ENCODE data around the gene SLC11A1.

The SLC11A1 gene

GRCh38 chr2:218381916-218382366, at the start of gene SLC11A1:
Gene SLC11A1, plus strand, starts transcription at chr2:218382273. Its CDS starts 96 bp downstream, at chr2:218382369.
- peak in 20 of 58 donors; percentile 15 to 70 (median 34) for DNase-seq

GRCh38 chr2:218332288-218332687, 49.8 kb upstream of the SLC11A1 start:
- no peak for DNase-seq

DNA sequence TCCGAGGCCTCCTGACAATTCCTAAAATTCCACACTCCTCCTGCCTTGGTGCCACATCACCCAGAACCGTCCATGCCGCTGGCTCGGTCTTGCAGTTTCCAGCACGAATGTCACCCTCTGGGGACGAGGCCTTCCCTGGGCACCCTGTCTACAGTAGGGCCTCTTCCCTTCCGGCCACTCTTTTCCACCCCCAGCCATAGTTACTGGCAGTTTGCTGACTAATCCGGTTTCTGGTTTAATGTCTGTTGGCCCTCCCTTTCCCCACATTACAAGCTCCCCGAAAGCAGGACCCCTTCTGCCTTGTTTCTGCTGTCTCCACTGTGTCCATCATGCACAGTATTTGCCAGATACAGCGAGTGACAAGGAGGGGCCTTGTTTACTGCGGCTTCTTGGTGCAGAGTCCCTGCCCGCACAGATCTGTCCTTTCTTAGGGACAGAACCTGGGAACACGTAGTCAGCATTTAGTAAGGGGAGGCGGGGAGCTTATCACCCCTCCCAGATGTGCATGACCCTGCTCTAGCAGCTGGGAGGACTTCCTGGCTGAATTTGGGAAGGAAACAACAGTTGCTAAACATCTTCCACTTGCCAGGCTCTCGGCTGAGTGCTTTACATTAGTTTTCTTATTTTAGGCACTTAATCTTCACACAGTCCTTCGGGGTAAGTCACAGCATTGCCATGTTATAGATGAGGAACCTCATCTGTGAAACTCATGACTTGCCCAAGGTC, 49.0 kb upstream of the SLC11A1 start:
- DNase-seq, result peak in 3 of 58 donors; percentile 17 to 55 (median 30)

- DNase-seq, result no peak
Measured at GRCh38 chr2:218334531-218334930, 47.5 kb upstream of the SLC11A1 start.

DNA sequence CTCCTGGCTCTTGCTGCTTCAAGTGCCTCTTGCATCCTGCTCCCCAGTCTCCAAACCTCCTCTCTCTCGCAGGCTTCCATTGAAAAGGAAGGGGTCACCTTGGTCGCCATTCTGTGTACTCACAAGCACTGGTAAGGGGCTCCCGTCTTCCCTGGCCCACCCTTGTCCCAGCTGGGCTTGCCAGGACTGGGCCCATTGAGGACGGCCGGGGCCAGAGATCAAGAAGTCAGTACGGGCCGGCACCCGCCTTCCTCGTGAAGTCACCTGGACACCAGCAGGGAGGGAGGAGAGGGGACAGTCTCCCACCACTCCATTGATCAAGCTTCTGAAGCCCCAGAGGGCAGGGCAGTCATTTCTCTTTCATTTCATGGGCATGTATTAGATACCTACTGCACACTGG, 41.4 kb upstream of the SLC11A1 start:
- DNase-seq, result no peak

DNA sequence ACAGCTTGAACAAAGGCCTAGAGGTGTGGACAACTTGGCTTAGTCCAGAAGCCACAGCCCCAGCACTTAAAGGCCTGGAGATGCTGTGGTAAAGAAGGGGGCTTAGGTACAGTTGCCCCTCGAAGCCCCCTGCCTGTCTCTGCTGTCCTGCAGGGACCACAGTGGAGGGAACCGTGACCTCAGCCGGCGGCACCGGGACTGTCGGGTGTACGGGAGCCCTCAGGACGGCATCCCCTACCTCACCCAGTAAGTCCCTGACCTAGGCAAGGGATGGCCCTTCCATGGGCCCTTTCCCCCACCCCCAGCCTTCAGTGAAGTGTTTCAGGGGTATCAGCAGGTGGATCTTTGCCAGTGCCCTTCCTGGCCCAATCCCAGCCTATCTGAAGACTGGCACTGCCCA, 40.7 kb upstream of the SLC11A1 start:
- DNase-seq, result no peak

GRCh38 chr2:218342837-218343236, 39.2 kb upstream of the SLC11A1 start:
- no peak for DNase-seq

DNA sequence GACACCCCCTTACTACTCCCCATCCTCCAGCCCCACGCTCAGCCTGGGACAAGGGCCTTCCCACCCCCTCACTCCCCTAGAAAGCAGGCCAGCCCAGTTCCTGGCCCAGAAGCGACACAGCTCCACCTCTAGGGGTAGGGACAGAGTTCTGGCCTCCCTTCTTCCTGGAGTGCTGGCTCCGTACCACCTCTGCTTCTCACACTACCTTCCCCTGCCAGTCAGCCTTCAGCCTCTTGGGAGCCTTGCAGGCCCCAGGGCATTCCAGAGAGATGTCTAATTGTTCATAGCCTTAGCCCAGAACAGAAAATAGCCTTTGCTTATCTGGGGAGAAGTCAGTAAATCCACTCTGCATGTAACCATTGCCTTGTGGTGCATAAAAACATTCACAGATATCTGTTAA, 38.5 kb upstream of the SLC11A1 start:
- DNase-seq, result no peak

- DNase-seq, result no peak
Measured at GRCh38 chr2:218344090-218344754, 37.9 kb upstream of the SLC11A1 start.

- DNase-seq, result no peak
Measured at GRCh38 chr2:218344755-218345417, 37.2 kb upstream of the SLC11A1 start.

DNA sequence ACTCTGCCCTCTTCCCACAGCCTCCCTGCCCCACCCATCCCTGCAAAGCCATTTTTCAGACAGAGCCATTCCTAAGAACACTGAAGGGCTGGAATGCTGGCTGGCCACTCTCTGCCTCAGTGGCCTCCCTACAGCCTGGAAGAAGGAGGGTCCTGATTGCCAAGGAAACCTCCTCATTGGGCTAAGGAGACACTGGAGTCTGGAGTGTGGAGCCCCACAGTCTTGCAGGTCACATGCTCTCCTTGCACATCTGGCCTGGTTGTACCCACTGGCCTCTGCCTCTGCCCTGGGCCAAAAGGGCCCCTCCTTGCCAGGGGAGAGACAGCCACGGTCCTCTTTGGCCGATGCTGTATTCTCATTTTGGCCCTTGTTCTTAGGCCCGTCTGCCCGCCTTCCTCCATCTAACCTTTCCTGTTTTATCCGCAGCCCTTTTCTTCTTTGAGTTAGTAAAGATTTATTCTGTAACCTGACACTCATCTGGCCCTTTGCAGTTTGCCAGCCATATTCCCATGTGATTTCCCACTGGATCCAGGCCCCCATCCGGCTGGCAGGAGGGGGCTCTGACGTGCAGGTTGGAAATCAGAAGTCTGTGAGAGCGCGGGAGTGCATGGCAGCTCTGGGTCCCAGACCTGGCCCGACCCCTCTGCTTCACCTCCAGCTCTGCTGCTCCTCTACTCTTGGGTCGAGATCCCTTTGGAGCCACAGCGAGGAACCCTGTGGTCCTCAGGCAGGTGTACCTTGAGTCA, 36.4 kb upstream of the SLC11A1 start:
- no peak for DNase-seq

DNA sequence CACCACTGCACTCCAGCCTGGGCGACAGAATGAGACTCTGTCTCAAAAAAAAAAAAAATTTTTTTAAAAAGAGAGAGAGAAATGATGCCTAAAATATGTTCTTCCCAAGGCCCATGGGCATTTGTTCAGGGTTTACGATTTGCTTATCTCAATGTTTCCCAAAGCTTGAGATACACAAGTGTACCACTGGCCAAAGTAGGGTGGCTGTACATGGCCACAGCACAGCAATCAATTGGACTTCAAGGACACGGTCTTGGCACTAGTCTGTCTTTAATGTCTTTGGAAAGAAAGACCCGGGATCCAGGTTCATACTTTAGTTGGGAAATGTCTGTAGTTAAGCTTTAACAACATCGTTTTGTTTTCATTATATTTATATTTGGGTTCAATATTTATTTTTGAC, 34.9 kb upstream of the SLC11A1 start:
- no peak for DNase-seq

DNA sequence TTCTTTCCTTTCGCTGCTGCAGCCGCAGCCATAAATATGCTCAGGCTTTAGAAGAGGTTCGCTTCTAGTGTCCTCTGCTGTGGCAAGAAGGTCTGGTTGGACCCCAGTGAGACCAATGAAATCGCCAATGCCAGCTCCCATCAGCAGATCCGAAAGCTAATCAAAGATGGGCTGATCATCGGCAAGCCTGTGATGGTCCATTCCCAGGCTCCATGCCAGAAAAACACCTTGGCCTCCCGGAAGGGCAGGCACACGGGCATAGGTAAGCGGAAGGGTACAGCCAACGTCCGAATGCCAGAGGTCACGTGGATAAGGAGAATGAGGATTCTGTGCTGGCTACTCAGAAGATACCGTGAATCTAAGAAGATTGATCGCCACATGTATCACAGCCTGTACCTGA, 28.0 kb upstream of the SLC11A1 start:
- DNase-seq, result no peak

GRCh38 chr2:218354850-218355443, 27.1 kb upstream of the SLC11A1 start:
- DNase-seq, result no peak

GRCh38 chr2:218357236-218358177, 24.6 kb upstream of the SLC11A1 start:
- DNase-seq, result no peak

- peak in 3 of 58 donors; percentile 6 to 39 (median 14) for DNase-seq
Measured at GRCh38 chr2:218360453-218360852, 21.6 kb upstream of the SLC11A1 start.

DNA sequence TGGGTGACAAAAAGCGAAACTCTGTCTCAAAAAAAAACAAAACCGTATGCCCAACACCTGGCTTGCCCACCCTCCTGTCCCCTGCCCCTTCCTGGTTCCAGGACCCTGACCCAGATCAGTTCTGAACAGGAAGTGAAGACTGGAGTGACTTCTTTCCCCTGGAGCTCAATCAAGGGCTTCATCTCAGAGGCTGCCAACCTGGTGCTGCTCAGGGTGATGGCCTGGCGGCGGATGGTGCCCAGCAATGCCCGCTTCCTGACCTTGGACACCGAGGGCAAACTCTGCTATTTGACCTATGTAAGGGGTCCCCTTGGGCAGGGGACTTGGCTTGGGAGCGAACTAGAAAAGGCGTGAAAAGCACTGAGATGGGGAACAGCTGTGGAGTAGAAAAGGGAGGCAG, 19.5 kb upstream of the SLC11A1 start:
- no peak for DNase-seq

GRCh38 chr2:218363736-218364135, 18.3 kb upstream of the SLC11A1 start:
- DNase-seq, result no peak

GRCh38 chr2:218364196-218364595, 17.9 kb upstream of the SLC11A1 start:
- no peak for DNase-seq
